ENCODE data around the gene FYCO1.

DNA sequence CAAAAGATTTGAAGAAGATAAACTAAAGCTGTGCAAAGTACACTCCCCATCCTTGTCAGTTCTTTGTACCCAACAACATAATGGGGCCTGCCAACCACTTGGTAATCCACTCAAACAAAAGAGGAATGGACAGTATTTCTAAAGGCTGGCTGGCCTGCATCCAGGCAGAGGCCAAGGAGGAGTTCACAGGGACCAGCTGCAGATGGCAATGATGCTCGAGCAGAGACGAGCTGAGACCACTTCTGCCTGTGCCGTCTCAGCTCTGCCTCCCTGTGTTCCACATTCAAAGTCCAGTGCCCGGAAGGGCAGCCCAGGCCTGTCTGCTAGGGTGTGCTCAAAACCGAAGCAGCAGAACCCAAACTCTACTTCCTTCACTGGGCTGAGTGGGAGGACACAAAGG is 38.0 kb downstream of the FYCO1 start:
- TF ChIP-seq, protein P1, sequence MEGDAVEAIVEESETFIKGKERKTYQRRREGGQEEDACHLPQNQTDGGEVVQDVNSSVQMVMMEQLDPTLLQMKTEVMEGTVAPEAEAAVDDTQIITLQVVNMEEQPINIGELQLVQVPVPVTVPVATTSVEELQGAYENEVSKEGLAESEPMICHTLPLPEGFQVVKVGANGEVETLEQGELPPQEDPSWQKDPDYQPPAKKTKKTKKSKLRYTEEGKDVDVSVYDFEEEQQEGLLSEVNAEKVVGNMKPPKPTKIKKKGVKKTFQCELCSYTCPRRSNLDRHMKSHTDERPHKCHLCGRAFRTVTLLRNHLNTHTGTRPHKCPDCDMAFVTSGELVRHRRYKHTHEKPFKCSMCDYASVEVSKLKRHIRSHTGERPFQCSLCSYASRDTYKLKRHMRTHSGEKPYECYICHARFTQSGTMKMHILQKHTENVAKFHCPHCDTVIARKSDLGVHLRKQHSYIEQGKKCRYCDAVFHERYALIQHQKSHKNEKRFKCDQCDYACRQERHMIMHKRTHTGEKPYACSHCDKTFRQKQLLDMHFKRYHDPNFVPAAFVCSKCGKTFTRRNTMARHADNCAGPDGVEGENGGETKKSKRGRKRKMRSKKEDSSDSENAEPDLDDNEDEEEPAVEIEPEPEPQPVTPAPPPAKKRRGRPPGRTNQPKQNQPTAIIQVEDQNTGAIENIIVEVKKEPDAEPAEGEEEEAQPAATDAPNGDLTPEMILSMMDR (IDR thresholded peaks at IDR 0.05), result no peak
- no peak for TF ChIP-seq POLR2A (IDR thresholded peaks at IDR 0.05; ENCODE audit: low read length)
- TF ChIP-seq HDAC2 (IDR thresholded peaks at IDR 0.05), result no peak
- TF ChIP-seq EP300 (IDR thresholded peaks at IDR 0.05), result no peak
- no peak for TF ChIP-seq BHLHE40 (IDR thresholded peaks at IDR 0.05; ENCODE audit: low read depth, low read length)
- no peak for TF ChIP-seq NR3C1 (IDR thresholded peaks at IDR 0.05)

Measured in A549 (cell line).